ENCODE results near the gene P4HA2.

The P4HA2 gene

DNA sequence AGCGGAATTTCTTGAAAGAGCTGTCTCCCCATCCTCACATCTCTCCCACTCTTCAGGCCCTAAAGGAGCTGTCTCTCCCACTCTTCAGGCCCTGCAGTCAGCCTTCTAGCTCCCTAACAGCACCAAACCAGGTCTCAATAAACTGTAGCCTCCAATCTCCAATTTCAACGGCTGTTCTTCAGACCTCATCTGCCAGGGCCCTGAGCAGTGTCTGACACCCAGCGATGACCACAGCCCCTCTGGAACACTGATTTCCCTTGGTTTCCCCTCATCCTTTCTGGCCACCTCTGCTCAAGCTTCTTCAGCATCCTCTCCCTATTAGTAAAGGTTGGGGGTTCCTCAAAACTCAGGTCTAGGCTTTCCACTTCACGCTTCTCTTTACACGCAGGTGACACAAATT lies 1.6 kb upstream of the P4HA2 start:
- FAIRE-seq (no peak), DNase-seq (ENCODE audit: insufficient read length, low spot score) (no peak)
- TF ChIP-seq POLR2A (IDR thresholded peaks at IDR 0.05; ENCODE audit: low read depth, low read length) = no peak

DNA sequence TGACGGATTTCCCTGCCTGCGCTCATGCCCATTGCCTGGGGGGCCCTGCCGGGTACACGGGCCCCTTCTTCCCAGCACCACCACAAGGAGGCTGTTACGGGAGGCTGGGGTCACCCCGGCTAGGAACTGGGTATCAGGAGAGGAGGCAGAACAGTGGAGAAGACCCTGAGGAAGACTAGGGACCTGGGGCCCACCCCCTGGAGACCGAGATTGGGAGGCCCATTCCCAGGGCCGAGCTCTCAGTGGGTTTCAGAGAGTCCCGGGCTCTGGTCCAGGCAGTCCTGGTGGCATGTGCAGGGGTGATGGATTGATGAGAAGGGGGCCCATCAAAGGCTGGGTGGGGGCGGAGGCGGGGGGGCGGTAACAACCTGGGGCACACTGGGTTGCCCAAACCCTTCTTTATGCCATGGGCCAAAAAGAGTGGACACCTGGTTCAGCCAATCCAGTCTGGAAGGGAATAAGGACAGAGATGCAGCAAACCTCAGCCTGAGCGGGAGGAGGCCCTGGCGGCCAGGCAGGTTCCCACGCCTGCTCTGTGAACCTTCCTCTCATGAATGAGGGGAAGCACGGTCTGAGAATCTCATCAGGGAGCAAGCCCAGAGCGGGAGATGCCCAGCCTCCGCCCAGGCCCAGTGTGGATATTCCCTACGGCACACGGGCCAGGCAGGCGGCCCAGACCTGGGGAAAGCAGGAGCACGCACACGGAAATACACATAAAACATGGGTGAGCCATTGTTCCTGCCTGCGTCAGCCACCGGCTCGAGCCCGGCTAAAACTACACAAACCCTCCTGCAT lies 785 bp upstream of the P4HA2 start:
- no peak for TF ChIP-seq POLR2A (IDR thresholded peaks at IDR 0.05; ENCODE audit: low read depth, low read length)
- no peak for DNase-seq (ENCODE audit: insufficient read length, low spot score)
- FAIRE-seq = no peak

DNA sequence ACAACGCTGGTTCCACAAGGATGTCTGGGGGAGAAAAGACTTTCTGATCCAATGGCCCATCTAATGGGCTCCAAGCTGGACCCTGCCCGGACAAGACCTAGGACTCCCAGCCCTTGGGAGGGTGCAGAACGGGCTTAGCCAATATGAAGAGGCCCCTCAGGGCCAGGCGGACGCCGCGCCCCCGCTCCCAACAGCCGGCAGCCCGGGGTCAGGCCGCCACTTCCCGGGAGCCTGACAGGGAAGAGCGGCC lies 493 bp downstream of the P4HA2 start:
- FAIRE-seq = no peak

DNA sequence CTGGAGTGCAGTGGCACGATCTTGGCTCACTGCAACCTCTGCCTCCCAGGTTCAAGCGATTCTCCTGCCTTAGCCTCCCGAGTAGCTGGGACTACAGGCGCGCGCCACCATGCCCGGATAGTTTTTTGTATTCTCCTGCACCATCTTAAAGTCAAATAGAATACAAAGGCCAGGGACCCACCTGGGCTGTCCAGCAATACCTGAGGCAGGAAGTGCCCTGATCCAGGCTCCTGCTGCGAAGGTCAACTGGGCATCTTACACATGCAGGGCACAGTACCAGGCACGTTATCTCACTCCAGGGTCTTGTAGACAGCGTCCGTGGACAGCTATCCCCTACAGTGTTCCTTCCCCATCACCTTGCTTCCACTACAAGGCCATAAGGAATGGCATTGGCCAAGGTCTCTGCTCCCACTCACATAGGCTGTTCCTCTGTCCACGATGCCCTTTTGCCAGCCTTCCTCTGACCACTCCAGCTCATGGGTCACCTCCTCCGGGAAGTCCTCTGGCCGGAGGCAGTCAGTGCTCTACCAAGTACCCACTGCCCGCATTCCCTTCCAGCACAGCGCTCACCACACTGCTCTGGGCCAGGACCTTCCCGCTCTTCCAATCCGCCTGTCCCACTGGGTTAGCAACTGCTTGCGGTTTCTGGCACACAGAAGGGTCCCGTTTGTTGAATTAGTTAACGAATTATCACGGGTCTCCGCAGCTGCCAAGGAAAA lies 978 bp downstream of the P4HA2 start:
- FAIRE-seq = no peak
- no peak for DNase-seq (ENCODE audit: insufficient read length, low spot score)
- TF ChIP-seq POLR2A (IDR thresholded peaks at IDR 0.05; ENCODE audit: low read depth, low read length) = no peak

More for the DNA sequence above, 493 bp downstream of the P4HA2 start:
- TF ChIP-seq POLR2A (IDR thresholded peaks at IDR 0.05; ENCODE audit: low read depth, low read length) = no peak
- no peak for DNase-seq (ENCODE audit: insufficient read length, low spot score)

DNA sequence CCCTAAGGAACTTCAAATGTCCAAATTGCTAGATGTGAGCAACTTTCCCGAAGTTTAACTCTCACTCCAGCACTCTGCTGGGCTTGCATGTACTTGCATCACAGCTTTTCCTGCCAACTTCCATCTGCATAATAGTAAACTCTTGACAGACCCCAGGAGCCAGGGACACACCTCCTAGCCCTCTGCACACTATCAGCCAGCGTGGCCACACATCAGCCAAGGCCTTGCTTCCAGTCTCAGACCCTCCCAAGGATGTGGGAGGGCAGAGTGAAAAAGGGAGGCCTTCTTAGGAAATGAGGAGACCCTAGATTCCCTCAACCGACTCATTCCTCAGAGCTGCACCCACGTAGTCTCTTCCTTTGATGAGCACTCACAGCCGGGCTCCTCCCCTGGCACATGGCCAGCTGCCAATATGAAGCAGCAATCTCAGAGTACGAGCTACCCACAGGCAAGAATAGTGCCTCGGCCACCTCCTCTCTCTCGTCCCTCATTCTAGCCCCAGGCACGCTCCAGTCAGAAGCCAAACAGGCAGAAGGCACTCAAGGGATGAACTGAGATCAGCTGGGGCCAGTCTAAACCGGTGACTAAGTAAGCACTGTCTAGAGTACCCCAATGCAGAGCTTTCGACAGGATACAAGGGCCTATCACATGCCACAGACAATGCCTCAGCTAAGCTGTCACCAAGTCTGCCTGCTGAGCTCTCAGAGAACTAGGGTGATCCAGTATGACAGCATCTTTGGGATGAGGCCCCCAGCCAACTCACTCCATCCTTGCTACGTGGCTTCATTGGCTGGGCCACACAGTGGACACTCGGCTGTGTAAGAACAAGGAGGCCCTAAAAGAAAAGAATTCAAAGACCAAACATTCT lies 2.3 kb downstream of the P4HA2 start:
- no peak for DNase-seq (ENCODE audit: insufficient read length, low spot score)
- no peak for FAIRE-seq
- no peak for TF ChIP-seq POLR2A (IDR thresholded peaks at IDR 0.05; ENCODE audit: low read depth, low read length)

DNA sequence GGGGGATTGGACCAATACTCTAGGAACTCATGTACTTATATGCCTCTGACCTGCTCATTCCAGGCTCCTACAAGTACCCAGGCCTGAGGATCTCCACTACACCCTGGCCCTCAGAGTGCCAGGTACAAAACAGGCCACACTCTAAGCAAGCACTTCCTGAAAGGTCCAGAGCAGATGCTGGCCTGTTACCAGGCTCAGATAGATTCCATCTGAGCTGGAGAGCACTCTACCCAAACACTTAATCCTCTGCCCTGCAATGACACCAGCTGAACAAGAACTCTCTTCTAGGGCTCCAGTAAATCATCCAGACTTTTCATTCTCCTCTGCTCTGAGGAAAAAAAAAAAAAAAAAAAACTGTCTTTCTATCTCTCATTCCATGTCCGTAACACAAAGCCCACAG lies 2.9 kb downstream of the P4HA2 start:
- no peak for TF ChIP-seq POLR2A (IDR thresholded peaks at IDR 0.05; ENCODE audit: low read depth, low read length)
- DNase-seq (ENCODE audit: insufficient read length, low spot score) (no peak), FAIRE-seq (no peak)

DNA sequence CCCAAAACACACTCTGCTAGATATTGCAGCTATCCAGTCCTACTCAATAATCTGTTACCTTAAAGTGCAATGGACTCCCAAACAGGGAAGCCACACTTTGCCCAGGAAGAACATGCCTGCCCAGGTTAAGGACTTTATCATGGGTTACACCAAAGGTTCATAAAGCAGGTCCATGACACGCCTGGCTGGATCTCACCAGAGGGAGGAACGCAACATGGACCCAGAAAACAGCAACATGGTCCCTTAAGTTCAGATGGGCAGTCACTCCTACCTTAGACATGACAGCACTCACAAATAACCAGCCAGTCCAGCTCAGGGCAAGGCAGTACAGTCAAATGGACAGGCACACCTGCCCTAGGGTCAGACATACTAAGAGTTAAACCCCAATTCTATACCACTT lies 3.8 kb downstream of the P4HA2 start:
- DNase-seq (ENCODE audit: insufficient read length, low spot score) (no peak), FAIRE-seq (no peak)
- no peak for TF ChIP-seq POLR2A (IDR thresholded peaks at IDR 0.05; ENCODE audit: low read depth, low read length)

DNA sequence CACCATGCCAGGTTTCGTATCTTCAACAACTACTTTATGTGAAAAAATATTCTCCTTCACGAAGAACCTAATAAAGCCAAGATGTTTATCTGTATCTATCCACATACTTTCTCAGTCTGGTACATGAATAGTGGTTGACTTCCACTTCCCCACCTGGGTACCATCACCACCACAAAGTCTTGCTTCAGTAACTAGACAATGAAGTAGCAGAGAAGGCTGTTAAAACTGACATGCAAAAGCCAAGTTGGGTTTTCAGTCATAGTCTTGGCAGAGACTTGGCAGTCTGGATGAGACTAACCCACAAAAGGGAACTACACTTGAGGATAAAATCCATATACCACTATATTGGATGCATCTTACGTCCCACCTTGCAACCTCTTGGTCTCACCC lies 5.0 kb downstream of the P4HA2 start:
- FAIRE-seq (no peak), DNase-seq (ENCODE audit: insufficient read length, low spot score) (no peak)

DNA sequence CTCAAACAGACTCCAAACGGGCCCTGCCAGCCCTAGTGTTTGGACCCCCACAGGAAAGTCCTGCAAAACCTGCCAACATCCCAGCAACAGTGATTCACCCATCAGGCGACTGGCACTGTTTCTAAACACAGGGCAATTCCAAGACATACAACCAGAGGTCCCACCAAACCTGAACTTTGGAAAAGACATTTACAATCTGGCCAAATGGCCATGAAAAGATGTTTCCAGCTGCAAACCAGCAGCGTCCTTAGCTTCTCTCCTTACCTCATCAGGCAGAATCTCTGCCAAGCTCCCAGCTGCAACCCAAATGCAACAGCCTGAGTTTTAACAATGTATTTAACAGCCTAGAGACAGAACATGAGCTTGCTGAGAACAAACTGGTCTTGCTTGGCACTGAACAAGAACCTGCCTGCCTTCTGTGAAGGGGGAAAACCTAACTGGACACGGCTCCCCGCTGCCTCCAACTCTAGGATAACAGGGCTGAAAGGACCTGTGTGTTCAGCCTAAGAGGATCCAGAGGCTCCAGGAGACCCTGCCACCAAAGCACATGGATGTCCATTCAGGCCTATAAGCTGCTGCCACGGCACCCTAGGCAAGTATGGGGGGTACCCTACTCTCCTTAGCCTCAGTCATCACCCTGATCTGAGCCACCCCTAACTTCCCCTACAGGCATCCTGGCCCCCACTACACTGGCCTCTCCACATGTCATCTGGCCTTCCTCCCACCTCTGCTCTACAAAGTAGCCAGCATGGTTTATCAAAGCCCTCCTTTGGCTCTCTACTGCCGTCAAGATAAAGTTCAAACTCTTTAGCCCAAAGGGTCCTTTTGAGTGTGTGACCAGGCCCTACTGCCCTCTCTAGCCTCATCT lies 5.6 kb downstream of the P4HA2 start:
- FAIRE-seq (no peak), DNase-seq (ENCODE audit: insufficient read length, low spot score) (no peak)
- no peak for TF ChIP-seq POLR2A (IDR thresholded peaks at IDR 0.05; ENCODE audit: low read depth, low read length)

More for the DNA sequence above, 5.0 kb downstream of the P4HA2 start:
- TF ChIP-seq POLR2A (IDR thresholded peaks at IDR 0.05; ENCODE audit: low read depth, low read length) = no peak

DNA sequence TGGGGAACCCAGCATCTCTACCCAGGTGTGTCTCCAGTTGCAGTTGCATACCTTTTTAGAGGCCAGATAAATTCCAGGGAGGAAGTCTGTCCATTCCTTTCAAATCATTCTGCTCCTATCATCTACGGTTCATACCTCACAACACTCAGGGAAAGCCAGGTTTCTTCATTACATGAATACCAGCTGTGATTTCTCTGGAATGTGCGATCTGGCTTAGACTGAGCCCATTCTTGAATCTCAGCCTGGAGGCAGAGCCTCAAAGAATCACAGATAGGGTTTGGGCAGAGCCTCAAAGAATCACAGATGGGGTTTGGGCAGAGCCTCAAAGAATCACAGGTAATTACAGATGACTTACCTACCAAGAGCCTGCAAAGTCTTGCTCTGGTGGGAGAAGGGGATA lies 7.2 kb downstream of the P4HA2 start:
- FAIRE-seq (no peak), DNase-seq (ENCODE audit: insufficient read length, low spot score) (no peak)
- no peak for TF ChIP-seq POLR2A (IDR thresholded peaks at IDR 0.05; ENCODE audit: low read depth, low read length)

DNA sequence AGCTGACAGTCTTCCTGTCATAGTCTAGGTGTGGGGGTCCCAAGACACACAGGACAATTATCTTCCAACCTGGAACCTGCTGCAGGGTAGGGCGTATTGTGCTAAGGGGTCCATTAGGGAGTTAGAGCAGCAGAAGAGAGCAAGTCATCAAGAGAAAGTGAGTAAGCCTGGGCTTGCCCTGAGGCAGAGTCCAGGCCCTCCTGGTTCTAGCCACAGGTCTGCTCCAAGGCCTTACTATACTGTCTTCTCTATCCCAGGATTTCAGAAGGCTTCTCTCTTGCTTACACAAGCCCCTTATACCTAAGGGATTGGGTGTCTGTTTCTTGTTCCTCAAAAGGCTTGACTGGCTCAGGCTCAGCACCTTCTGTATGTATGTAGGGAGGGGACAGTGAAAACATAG lies 7.7 kb downstream of the P4HA2 start:
- DNase-seq (ENCODE audit: insufficient read length, low spot score) (no peak), FAIRE-seq (no peak)
- TF ChIP-seq POLR2A (IDR thresholded peaks at IDR 0.05; ENCODE audit: low read depth, low read length) = no peak

DNA sequence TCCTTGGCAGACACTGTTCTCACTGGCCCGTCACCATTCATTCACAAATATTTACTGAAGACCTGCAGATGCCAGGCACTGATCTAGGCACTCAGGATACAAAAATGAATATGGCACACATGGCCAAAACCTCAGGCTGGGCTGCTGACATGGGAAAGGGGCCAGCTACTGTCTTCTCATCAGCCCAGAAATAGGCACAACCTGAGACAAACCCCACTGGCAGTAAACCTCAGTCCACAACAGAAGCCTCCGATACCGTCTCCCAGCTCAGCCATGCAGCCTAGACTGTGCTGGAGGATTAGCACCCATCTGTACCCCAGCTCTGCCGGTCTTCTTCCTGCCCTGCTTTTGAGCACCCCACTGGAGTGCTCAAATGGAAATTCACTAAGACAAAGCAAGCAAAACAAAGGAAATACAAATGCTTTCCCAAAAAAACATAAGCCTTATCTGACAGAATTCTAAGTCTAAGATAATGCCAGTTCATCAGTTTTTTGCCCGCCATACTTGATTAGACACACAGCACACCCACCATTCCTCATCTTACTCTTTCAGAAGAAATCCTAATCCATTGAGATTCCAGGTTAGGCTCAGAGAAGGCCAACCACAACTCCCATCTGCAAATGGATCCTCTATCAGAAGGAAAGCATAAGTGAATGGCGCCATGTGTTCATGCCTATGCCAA lies 8.2 kb downstream of the P4HA2 start:
- no peak for TF ChIP-seq POLR2A (IDR thresholded peaks at IDR 0.05; ENCODE audit: low read depth, low read length)
- FAIRE-seq (no peak), DNase-seq (ENCODE audit: insufficient read length, low spot score) (no peak)

DNA sequence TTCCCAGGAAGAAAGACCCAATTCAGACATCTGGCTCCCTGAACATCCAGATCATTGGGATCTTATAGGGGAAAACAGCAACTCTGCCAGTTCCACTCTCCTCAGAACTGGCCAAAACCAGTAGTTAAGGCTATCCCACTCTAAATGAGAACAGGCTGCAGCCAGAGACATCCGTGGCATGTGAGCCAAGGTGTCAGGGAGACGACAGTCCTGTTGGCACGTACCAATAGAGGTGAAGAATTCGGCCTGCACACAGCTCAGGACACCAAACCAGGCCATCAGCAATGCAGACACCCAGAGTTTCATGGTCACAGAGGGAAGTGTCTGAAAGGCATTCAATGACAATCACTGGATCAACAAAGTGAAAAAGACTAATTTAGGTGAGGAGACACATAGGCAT lies 9.3 kb downstream of the P4HA2 start:
- TF ChIP-seq POLR2A (IDR thresholded peaks at IDR 0.05; ENCODE audit: low read depth, low read length) = no peak
- no peak for FAIRE-seq
- no peak for DNase-seq (ENCODE audit: insufficient read length, low spot score)
